Sigmoid colon (tissue), 7 donors: ENCODE measurements around the gene PARP8. TPM values are rescaled to one million over a fixed set of nuclear protein-coding genes. Genes with fewer than 3 reads are reported as not detected.

Experiments
- DNase-seq: peaks from one replicate; pipeline ENCODE4 v3.0.0-alpha.2; 2019
- H3K27ac ChIP-seq, 4 donors: fragments of 200-600 bp; sonication (generic); one replicate each; pipeline ENCODE4 v1.5.1; 2016 to 2019; ENCODE audit warnings: mild to moderate bottlenecking in 1 of 4
- H3K27me3 ChIP-seq, 3 donors: fragments of 200-600 bp; sonication (generic); one replicate each; pipeline ENCODE4 v1.5.1; 2019; ENCODE audit warnings: mild to moderate bottlenecking in 1 of 3
- H3K36me3 ChIP-seq, 4 donors: fragments of 200-600 bp; sonication (generic); one replicate each; pipeline ENCODE4 v1.5.1; 2016 to 2019
- H3K4me1 ChIP-seq, 4 donors: fragments of 200-600 bp; sonication (generic); one replicate each; pipeline ENCODE4 v1.5.1; 2017 to 2019
- H3K4me3 ChIP-seq, 4 donors: fragments of 200-600 bp; sonication (generic); one replicate each; pipeline ENCODE4 v1.5.1; 2017 to 2019; ENCODE audit warnings: mild to moderate bottlenecking in 2 of 4, moderate library complexity in 1 of 4
- H3K9me3 ChIP-seq, 4 donors: fragments of 200-600 bp in 3 of 4; sonication (generic) in 3 of 4; one replicate each; pipeline versions ENCODE4 v1.5.1 to v1.6.1; 2013 to 2019
- CTCF ChIP-seq, 4 experiments: fragments of 450-650 bp in 3 of 4; fragments of 200-600 bp in 1 of 4; IDR thresholded peaks; one replicate each; pipeline ENCODE4 v1.5.1; 2016 to 2019; ENCODE audit warnings: antibody characterized with exemption in 4 of 4, mild to moderate bottlenecking in 3 of 4, moderate library complexity in 2 of 4
- EP300 ChIP-seq, 4 donors: sonication (generic); formaldehyde crosslinking; IDR thresholded peaks; one replicate each; pipeline ENCODE4 v1.6.1; 2017; ENCODE audit warnings: antibody characterized with exemption in 4 of 4
- POLR2A ChIP-seq, 2 donors: fragments of 450-650 bp; IDR thresholded peaks; one replicate each; pipeline ENCODE4 v1.6.1; 2016; ENCODE audit warnings: antibody characterized with exemption in 2 of 2, mild to moderate bottlenecking in 2 of 2, moderate library complexity in 2 of 2
- POLR2AphosphoS5 ChIP-seq, 4 donors: sonication (generic); formaldehyde crosslinking; IDR thresholded peaks; one replicate each; pipeline ENCODE4 v1.6.1; 2017; ENCODE audit warnings: antibody characterized with exemption in 4 of 4
- WGBS, 2 donors: extraction: QIAGEN DNeasy Blood & Tissue Kit; methylation state at CpG; one replicate each; pipeline ENCODE4 v1.1.7; 2013; 5-methylcytosine and 5-hydroxymethylcytosine counted together
- intact Hi-C: fragments of 100-400 bp; cut with DNase I; formaldehyde crosslinking; loops from one replicate; pipeline ENCODE4 v1.15.1; 2023
- polyA plus RNA-seq, 3 donors: library from polyadenylated mRNA; stranded (reverse); fragments of 200-250 nt; gene quantifications; one replicate each; pipeline ENCODE4 v1.2.3, GENCODE V29; 2013
- total RNA-seq, 4 donors: library from RNA; depleted of rRNA; stranded (reverse); fragments of >200 nt; gene quantifications; one replicate each; pipeline ENCODE4 v1.1.0, GENCODE V29; 2016
- donor health status: healthy with polysubstance abuse.
- donor health status: Bipolar disorder and iron deficiency.
- donor health status: healthy.

Gene PARP8
- total and polyA plus RNA-seq, 7 donors: 1.8 to 26.9 (median 13.3) TPM

- H3K36me3 ChIP-seq: no peaks in the 10 kb centered on the region
- H3K9me3 ChIP-seq: no peaks in the 10 kb centered on the region
- TF ChIP-seq EP300 (IDR thresholded peaks at IDR 0.05): no peak
- TF ChIP-seq CTCF (IDR thresholded peaks at IDR 0.05): no peak
- intact Hi-C loops: no loop called here
- H3K4me3 ChIP-seq: peak overlapping the region in 1 of 4 donors; percentile 1
- no peaks in the 10 kb centered on the region for H3K27me3 ChIP-seq
- no peak for DNase-seq
- H3K27ac ChIP-seq: peak overlapping the region in 1 of 4 donors; percentile 3
- H3K4me1 ChIP-seq: peaks cover 0 to 19% (median 0%) of the 10 kb centered on the region in 4 donors
- WGBS, 2 donors: 24 to 41% methylated on average over 2 of the region's 2 CpGs
Measured at GRCh38 chr5:50711280-50711679, 44.8 kb downstream of the PARP8 start.

- H3K4me3 ChIP-seq: no peak overlapping the region
- H3K36me3 ChIP-seq: no peaks in the 10 kb centered on the region
- DNase-seq: no peak
- no peaks in the 10 kb centered on the region for H3K9me3 ChIP-seq
- TF ChIP-seq POLR2A (IDR thresholded peaks at IDR 0.05): no peak
- no peak for TF ChIP-seq CTCF (IDR thresholded peaks at IDR 0.05)
- TF ChIP-seq POLR2AphosphoS5 (IDR thresholded peaks at IDR 0.05): no peak
- TF ChIP-seq EP300 (IDR thresholded peaks at IDR 0.05): no peak
- no peaks in the 10 kb centered on the region for H3K27me3 ChIP-seq
- WGBS, 2 donors: 42 to 64% methylated on average over 1 of the region's 1 CpG
- H3K27ac ChIP-seq: no peak overlapping the region
- H3K4me1 ChIP-seq: peaks cover 0 to 19% (median 0%) of the 10 kb centered on the region in 4 donors
- intact Hi-C loops: no loop called here
Measured at GRCh38 chr5:50712479-50712878, 46.0 kb downstream of the PARP8 start.

GRCh38 chr5:50715001-50715400 is 48.6 kb downstream of the PARP8 start:
- intact Hi-C loops: no loop called here
- DNase-seq: no peak
- 89 to 94% methylated on average over 5 of the region's 5 CpGs for WGBS, 2 donors

GRCh38 chr5:50716134-50716533 is 49.7 kb downstream of the PARP8 start:
- TF ChIP-seq POLR2A (IDR thresholded peaks at IDR 0.05) (no peak), EP300 (IDR thresholded peaks at IDR 0.05) (no peak), POLR2AphosphoS5 (IDR thresholded peaks at IDR 0.05) (no peak), CTCF (IDR thresholded peaks at IDR 0.05) (no peak)
- Histone ChIP-seq H3K36me3 (no peaks in the 10 kb centered on the region), H3K9me3 (no peaks in the 10 kb centered on the region), H3K4me1 (peaks cover 0 to 10% (median 0%) of the 10 kb centered on the region in 4 donors), H3K27me3 (no peaks in the 10 kb centered on the region), H3K27ac (no peak overlapping the region), H3K4me3 (no peak overlapping the region)
- no peak for DNase-seq
- intact Hi-C loops: no loop called here
- WGBS, 2 donors: 88 to 95% methylated on average over 2 of the region's 2 CpGs

More at GRCh38 chr5:50715001-50715400, 48.6 kb downstream of the PARP8 start:
- Histone ChIP-seq H3K27ac (no peak overlapping the region), H3K9me3 (no peaks in the 10 kb centered on the region), H3K4me1 (peaks cover 0 to 19% (median 0%) of the 10 kb centered on the region in 4 donors), H3K4me3 (no peak overlapping the region), H3K27me3 (no peaks in the 10 kb centered on the region), H3K36me3 (no peaks in the 10 kb centered on the region)
- no peak for TF ChIP-seq EP300 (IDR thresholded peaks at IDR 0.05)
- TF ChIP-seq POLR2A (IDR thresholded peaks at IDR 0.05): no peak
- TF ChIP-seq POLR2AphosphoS5 (IDR thresholded peaks at IDR 0.05): no peak
- TF ChIP-seq CTCF (IDR thresholded peaks at IDR 0.05): no peak

GRCh38 chr5:50717651-50718050 is 51.2 kb downstream of the PARP8 start:
- peaks cover 0 to 4% (median under 1%) of the 10 kb centered on the region in 4 donors for H3K4me1 ChIP-seq
- intact Hi-C loops: no loop called here
- no peaks in the 10 kb centered on the region for H3K9me3 ChIP-seq
- no peak for DNase-seq
- no peaks in the 10 kb centered on the region for H3K36me3 ChIP-seq
- H3K27ac ChIP-seq: no peak overlapping the region
- WGBS, 2 donors: 28 to 55% methylated on average over 2 of the region's 2 CpGs
- no peaks in the 10 kb centered on the region for H3K27me3 ChIP-seq
- no peak overlapping the region for H3K4me3 ChIP-seq
- TF ChIP-seq POLR2A (IDR thresholded peaks at IDR 0.05) (no peak), EP300 (IDR thresholded peaks at IDR 0.05) (no peak), POLR2AphosphoS5 (IDR thresholded peaks at IDR 0.05) (no peak), CTCF (IDR thresholded peaks at IDR 0.05) (no peak)
